Measurements from ENCODE around the gene PTOV1.

DNA sequence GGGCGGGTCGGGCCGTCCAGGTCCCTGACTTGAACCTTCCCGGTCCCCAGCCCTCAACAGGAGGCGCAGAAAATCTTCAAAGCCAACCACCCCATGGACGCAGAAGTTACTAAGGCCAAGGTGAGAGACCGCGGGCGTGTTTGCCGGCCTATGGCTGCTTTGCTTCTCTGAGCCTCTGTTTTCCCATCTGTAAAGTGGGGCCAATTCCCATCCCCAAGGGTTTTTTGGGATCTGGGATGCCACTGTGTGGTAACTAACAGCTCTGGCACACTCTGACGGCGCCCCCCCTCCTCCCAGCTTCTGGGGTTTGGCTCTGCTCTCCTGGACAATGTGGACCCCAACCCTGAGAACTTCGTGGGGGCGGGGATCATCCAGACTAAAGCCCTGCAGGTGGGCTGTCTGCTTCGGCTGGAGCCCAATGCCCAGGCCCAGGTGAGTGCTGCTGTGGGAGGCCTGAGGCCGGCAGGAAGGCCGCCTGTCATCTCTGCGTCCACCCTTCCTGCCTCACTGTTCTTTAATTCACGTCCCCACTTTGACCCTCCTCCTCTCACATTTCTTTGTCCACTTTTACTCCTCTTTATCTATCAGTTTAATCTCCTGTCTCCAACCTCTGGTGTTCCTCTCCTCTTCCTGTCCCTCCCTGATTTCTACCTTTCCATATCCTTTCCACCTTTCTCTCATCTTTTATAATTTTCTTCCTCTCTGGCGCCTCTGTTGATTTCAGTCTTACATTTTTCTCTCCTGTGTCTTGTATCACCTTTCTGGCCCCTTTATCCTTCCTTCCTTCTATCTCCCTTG lies 44.9 kb upstream of the PTOV1 start:
- TF ChIP-seq, protein P1, sequence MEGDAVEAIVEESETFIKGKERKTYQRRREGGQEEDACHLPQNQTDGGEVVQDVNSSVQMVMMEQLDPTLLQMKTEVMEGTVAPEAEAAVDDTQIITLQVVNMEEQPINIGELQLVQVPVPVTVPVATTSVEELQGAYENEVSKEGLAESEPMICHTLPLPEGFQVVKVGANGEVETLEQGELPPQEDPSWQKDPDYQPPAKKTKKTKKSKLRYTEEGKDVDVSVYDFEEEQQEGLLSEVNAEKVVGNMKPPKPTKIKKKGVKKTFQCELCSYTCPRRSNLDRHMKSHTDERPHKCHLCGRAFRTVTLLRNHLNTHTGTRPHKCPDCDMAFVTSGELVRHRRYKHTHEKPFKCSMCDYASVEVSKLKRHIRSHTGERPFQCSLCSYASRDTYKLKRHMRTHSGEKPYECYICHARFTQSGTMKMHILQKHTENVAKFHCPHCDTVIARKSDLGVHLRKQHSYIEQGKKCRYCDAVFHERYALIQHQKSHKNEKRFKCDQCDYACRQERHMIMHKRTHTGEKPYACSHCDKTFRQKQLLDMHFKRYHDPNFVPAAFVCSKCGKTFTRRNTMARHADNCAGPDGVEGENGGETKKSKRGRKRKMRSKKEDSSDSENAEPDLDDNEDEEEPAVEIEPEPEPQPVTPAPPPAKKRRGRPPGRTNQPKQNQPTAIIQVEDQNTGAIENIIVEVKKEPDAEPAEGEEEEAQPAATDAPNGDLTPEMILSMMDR (conservative IDR thresholded peaks at IDR 0.05 in 1 of 2, IDR thresholded peaks at IDR 0.05 in 1 of 2; ENCODE audit: extremely low read depth in 1 of 2, insufficient read depth in 1 of 2, low read depth in 1 of 2, low read length in 2 of 2) = no peak
- TF ChIP-seq EZH2 (IDR thresholded peaks at IDR 0.05; ENCODE audit: borderline replicate concordance, low read length) = no peak

All from mammary epithelial cell (primary cell).